Cardiac fibroblast (primary cell): Measurements from ENCODE around the gene E2F4.
A peak's percentile ranks its signal among the peaks of the same experiment; 100 is the strongest.

Source experiments
- DNase-seq, 2 donors: peaks; one replicate each; pipeline versions ENCODE4 v3.0.0 to v3.0.0-alpha.2; 2010; ENCODE audit warnings: low read depth in 2 of 2
- H3K4me3 ChIP-seq, 2 donors: replicated peaks in 1 of 2; 1 replicate in 1 of 2; 2 replicates in 1 of 2; pipeline ENCODE4 v1.5.1; 2011; ENCODE audit warnings: low read depth in 2 of 2, low read length in 2 of 2, mild to moderate bottlenecking in 2 of 2, moderate library complexity in 1 of 2
- TF ChIP-seq, protein P1 (sequence below): IDR thresholded peaks from one replicate; pipeline ENCODE4 v1.5.1; 2011; ENCODE audit warnings: low read depth, mild to moderate bottlenecking, low read length, inconsistent platforms

The E2F4 gene, protein sequence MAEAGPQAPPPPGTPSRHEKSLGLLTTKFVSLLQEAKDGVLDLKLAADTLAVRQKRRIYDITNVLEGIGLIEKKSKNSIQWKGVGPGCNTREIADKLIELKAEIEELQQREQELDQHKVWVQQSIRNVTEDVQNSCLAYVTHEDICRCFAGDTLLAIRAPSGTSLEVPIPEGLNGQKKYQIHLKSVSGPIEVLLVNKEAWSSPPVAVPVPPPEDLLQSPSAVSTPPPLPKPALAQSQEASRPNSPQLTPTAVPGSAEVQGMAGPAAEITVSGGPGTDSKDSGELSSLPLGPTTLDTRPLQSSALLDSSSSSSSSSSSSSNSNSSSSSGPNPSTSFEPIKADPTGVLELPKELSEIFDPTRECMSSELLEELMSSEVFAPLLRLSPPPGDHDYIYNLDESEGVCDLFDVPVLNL

DNA sequence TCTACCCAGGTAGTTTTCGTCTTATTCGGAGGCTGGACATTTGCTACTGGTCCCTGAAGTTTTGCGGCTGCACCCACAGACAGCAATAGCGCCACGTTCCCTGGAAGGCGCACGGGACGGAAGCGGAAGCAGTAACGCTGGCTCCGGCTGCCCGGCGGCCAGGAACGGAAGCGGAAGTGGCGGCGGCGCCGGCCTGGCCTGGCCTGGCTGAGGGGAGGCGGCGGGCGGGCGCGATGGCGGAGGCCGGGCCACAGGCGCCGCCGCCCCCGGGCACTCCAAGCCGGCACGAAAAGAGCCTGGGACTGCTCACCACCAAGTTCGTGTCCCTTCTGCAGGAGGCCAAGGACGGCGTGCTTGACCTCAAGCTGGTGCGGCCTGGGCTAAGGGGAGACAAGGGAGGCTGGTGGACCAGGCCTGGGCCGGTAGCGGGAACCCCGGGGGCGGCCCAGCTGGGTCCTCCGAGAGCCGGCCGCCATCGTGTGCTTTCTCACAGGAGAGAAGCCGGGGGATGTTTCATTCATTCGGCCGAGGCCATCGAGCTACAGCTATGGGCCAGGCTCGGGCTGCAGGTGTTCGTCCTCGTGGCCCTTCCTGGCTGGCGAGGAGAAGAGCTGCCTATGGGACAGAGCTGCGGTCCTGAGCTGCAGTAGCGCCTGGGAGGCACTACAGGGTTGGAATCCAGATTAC is at the start of gene E2F4:
Gene E2F4 (plus strand): TSS at position 161 of the 687 bp plus-strand sequence. CDS start 73 bp downstream, at position 234.
- H3K4me3 ChIP-seq: peak within 1 kb of the TSS; percentile 96 to 98
- peak; percentile 93 for DNase-seq
- TF ChIP-seq, protein P1, sequence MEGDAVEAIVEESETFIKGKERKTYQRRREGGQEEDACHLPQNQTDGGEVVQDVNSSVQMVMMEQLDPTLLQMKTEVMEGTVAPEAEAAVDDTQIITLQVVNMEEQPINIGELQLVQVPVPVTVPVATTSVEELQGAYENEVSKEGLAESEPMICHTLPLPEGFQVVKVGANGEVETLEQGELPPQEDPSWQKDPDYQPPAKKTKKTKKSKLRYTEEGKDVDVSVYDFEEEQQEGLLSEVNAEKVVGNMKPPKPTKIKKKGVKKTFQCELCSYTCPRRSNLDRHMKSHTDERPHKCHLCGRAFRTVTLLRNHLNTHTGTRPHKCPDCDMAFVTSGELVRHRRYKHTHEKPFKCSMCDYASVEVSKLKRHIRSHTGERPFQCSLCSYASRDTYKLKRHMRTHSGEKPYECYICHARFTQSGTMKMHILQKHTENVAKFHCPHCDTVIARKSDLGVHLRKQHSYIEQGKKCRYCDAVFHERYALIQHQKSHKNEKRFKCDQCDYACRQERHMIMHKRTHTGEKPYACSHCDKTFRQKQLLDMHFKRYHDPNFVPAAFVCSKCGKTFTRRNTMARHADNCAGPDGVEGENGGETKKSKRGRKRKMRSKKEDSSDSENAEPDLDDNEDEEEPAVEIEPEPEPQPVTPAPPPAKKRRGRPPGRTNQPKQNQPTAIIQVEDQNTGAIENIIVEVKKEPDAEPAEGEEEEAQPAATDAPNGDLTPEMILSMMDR: no peak

DNA sequence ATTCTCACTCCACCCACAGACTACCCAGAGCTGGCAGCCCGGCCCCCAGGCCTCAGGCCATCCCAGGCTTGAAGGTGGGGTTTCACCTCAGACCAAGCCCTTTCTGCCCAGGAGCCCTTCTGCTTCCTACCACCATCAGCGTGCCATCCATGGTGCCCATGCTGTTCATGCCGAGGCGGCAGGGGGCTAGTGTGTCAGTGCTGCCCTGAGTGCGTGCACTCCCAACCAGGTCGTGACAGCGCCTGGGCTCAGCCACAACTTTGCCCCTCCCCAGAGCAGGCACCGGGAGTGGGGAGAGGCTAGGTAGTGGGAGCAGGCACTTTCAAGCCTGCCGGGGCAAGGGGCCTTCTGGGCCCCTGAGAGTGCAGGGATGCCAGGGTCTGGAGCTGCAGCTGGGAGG is 49.6 kb upstream of the E2F4 start:
- TF ChIP-seq, protein P1: no peak
- H3K4me3 ChIP-seq: no peak overlapping the region
- no peak for DNase-seq

DNA sequence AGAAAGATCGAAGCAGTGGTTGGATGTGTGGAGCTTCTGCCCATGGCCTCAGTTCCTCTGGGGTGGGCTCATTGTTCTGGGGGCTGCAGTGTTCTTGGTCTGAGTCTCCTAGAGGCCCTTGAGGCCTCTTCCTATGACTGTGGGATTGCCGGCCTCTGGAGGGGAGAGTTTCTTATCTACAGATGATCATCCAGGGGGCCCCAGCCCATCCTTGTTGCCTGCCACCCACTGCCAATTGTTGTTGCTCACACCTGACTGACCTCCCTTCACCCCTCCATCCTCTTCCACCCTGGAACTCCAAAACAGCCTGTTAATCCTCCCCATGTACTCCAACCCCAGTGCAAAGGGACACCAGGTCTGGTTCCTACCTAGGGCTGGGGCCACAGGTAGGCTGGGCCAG is 47.0 kb upstream of the E2F4 start:
- TF ChIP-seq, protein P1: no peak
- H3K4me3 ChIP-seq: no peak overlapping the region
- no peak for DNase-seq

DNA sequence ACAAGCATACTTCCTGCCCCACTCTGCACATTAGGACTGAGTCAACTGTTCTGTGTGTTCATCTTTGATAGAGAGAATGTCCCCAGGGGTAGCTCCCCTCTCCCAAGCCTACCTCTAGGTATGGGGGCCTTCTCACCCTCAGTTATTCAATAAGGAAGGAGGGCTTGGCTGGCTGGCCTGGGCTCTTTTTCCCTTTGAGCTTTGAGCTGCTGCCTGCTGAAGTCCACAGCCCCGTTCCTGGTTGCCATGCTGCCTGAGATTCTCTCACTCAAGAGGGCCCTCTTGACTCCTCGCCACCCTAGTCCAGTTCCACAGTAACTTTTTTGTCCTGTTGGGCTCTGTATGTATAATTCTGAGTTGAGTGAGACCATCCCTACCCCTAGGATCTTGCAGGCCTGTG is 46.2 kb upstream of the E2F4 start:
- no peak for DNase-seq
- no peak overlapping the region for H3K4me3 ChIP-seq
- TF ChIP-seq, protein P1: no peak

DNA sequence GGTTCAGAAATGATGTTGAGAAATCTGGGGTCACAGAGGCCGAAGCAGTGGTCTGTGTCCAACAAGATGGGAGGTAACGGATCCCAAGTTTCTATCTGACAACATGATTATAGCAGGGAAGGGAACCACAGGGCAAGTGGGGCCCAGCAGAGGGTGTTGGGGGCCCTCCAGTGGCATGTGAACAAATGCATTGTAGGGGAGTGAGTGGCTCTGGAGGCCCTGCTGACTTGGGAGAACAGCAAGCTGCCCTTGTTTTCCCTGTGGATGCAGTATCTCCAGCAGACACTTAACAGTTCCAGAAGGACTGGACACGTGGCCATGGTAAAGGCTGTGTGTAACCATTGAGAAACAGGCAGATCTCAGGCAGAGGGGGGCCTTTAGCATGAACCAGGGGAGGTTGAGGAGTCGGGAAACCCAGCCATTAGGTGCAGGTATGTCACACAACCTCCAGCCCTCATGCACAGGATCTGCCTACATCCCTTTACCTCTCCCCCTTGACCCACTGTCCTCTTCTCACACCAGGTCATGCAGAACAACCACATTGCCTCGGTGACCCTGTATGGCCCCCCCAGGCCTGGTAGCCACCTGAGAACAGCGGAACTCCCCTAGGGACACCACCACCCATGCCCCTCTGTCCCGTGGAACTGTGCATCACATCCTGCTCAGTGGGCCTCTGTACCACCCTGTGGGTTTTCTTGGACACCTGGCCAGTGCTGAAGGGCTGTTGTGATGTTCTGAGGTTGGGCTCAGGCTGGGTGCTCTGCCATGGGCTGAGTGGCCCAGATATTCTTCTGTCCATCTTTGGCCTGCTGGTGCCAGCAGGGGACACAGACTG is 45.2 kb upstream of the E2F4 start:
- DNase-seq: no peak
- TF ChIP-seq, protein P1: no peak
- no peak overlapping the region for H3K4me3 ChIP-seq

DNA sequence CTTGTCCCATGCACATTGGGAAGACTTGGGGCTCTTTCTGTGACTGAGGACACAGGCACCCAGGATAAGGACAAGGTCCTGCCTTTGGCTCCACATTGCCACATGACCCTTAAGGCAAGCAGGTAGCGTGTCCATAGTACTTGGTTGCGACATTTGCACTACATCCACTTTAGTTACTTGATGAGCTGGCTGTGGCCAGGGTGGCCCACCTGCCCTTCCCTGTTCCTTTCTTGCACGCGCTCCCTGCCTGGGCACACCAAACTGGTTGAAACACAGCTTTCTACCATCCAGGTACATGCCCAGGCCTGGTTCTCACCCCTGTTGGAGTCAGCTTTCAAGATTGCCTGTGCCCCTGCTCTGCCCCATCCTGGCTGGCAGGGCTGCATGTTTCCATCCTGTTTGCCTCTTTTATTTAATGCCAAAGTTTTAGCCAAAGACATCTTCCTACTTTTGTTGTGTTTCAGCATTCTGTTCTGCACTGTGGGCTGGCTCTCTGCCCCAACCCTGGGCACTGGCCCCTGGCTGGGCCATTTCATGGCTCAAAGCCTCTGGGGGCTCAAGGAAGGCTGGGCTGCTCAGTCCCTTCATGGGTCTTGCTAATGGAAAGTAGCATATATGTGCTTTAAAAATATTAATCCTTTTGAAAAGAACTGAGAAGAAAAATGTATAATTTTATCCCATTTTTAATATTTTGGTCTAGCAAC is 44.4 kb upstream of the E2F4 start:
- TF ChIP-seq, protein P1: no peak
- H3K4me3 ChIP-seq: no peak overlapping the region
- DNase-seq: no peak
